SH-SY5Y (cell line): Measurements from ENCODE around the gene PDE4D.

Experiments used
- GATA2 ChIP-seq: IDR thresholded peaks from 2 replicates; pipeline ENCODE4 v1.6.1; 2011; ENCODE audit warnings: mild to moderate bottlenecking, low read depth, low read length
- GATA3 ChIP-seq: IDR thresholded peaks from 2 replicates; pipeline ENCODE4 v1.6.1; 2011; ENCODE audit warnings: low read depth, mild to moderate bottlenecking, low read length, moderate library complexity

GRCh38 chr5:59107692-59108091 is 785.8 kb downstream of the PDE4D start:
- TF ChIP-seq GATA2: no peak
- TF ChIP-seq GATA3: no peak
